ENCODE data around the gene ARID4A.
"Not testable (repeated sequence)": the region's sequence is repeated elsewhere in the genome, so short reads cannot be mapped to it uniquely, and the experiment has no call there.

Gene ARID4A

GRCh38 chr14:58298477-58299400 lies at the start of gene ARID4A:
Gene ARID4A, plus strand, starts transcription at chr14:58298555. Its CDS starts 1,300 bp downstream, at chr14:58299855.
- DNase-seq (peak; percentile 50), ATAC-seq (replicated peaks) (peak; percentile 35)
- Mint-ChIP-seq H3K27ac (no peak within 1 kb of the TSS), H3K36me3 (peaks cover 26 to 29% of the 10 kb centered on the region in 2 donors), H3K9me3 (no peaks in the 10 kb centered on the region), H3K4me1 (peaks cover 10 to 13% of the 10 kb centered on the region in 2 donors), H3K27me3 (no peaks in the 10 kb centered on the region), H3K4me3 (no peak within 1 kb of the TSS)

- DNase-seq = no peak
- Mint-ChIP-seq H3K4me1 (peaks cover 15 to 30% of the 10 kb centered on the region in 2 donors), H3K27me3 (no peaks in the 10 kb centered on the region), H3K27ac (no peak overlapping the region), H3K4me3 (no peak overlapping the region), H3K9me3 (no peaks in the 10 kb centered on the region), H3K36me3 (peaks cover 19 to 37% of the 10 kb centered on the region in 2 donors)
- ATAC-seq (replicated peaks) = no peak
These were observed 48.7 kb upstream of the ARID4A start for GRCh38 chr14:58249611-58250010.

- DNase-seq (no peak), ATAC-seq (replicated peaks) (no peak)
- Mint-ChIP-seq H3K9me3 (no peaks in the 10 kb centered on the region), H3K4me3 (no peak overlapping the region), H3K27ac (no peak overlapping the region), H3K27me3 (no peaks in the 10 kb centered on the region), H3K36me3 (peaks cover 26 to 36% of the 10 kb centered on the region in 2 donors), H3K4me1 (peaks cover 4 to 7% of the 10 kb centered on the region in 2 donors)
These were observed 40.2 kb upstream of the ARID4A start for GRCh38 chr14:58258156-58258555.

- H3K9me3 Mint-ChIP-seq; H3K4me3 Mint-ChIP-seq; ATAC-seq (replicated peaks); DNase-seq; H3K27me3 Mint-ChIP-seq: not testable (repeated sequence)
- H3K36me3 Mint-ChIP-seq = peaks cover 33 to 47% of the 10 kb centered on the region in 2 donors
- H3K27ac Mint-ChIP-seq = peak overlapping the region; percentile 56
- H3K4me1 Mint-ChIP-seq = peaks cover 10 to 25% of the 10 kb centered on the region in 2 donors
These were observed 36.4 kb upstream of the ARID4A start for GRCh38 chr14:58262005-58262404.

GRCh38 chr14:58265401-58265800 lies 33.0 kb upstream of the ARID4A start:
- ATAC-seq (replicated peaks) = peak in 1 of 2 donors; percentile 48
- Mint-ChIP-seq H3K4me3 (no peak overlapping the region), H3K9me3 (no peaks in the 10 kb centered on the region), H3K27me3 (no peaks in the 10 kb centered on the region), H3K27ac (no peak overlapping the region), H3K36me3 (peaks cover 26 to 43% of the 10 kb centered on the region in 2 donors), H3K4me1 (peaks cover 6 to 18% of the 10 kb centered on the region in 2 donors)
- DNase-seq = no peak

- Mint-ChIP-seq H3K27me3 (no peaks in the 10 kb centered on the region), H3K27ac (peak overlapping the region; percentile 54), H3K9me3 (no peaks in the 10 kb centered on the region), H3K4me3 (no peak overlapping the region), H3K36me3 (peaks cover 23 to 51% of the 10 kb centered on the region in 2 donors), H3K4me1 (peaks cover 7 to 24% of the 10 kb centered on the region in 2 donors)
- ATAC-seq (replicated peaks) (peak in 1 of 2 donors; percentile 45), DNase-seq (no peak)
These were observed 27.7 kb upstream of the ARID4A start for GRCh38 chr14:58270628-58271027.

- H3K27me3 Mint-ChIP-seq = no peaks in the 10 kb centered on the region
- DNase-seq (no peak), ATAC-seq (replicated peaks) (no peak)
- H3K4me1 Mint-ChIP-seq = peaks cover 10 to 23% of the 10 kb centered on the region in 2 donors
- no peak overlapping the region for H3K27ac Mint-ChIP-seq
- peaks cover 15 to 40% of the 10 kb centered on the region in 2 donors for H3K36me3 Mint-ChIP-seq
- no peaks in the 10 kb centered on the region for H3K9me3 Mint-ChIP-seq
- H3K4me3 Mint-ChIP-seq = no peak overlapping the region
These were observed 25.6 kb upstream of the ARID4A start for GRCh38 chr14:58272588-58273372.

GRCh38 chr14:58274881-58275280 lies 23.5 kb upstream of the ARID4A start:
- Mint-ChIP-seq H3K9me3 (no peaks in the 10 kb centered on the region), H3K4me1 (peaks cover 10 to 37% of the 10 kb centered on the region in 2 donors), H3K27me3 (no peaks in the 10 kb centered on the region), H3K36me3 (peaks cover 19 to 49% of the 10 kb centered on the region in 2 donors), H3K27ac (peak overlapping the region; percentile 85), H3K4me3 (no peak overlapping the region)
- DNase-seq (no peak), ATAC-seq (replicated peaks) (no peak)

GRCh38 chr14:58275527-58276190 lies 22.7 kb upstream of the ARID4A start:
- Mint-ChIP-seq H3K27me3 (no peaks in the 10 kb centered on the region), H3K4me3 (peak overlapping the region in 1 of 2 donors; percentile 34), H3K9me3 (peaks cover 0 to 1% of the 10 kb centered on the region in 2 donors), H3K4me1 (peaks cover 12 to 44% of the 10 kb centered on the region in 2 donors), H3K27ac (peak overlapping the region; percentile 85), H3K36me3 (peaks cover 21 to 49% of the 10 kb centered on the region in 2 donors)
- DNase-seq (no peak), ATAC-seq (replicated peaks) (no peak)

- no peak overlapping the region for H3K27ac Mint-ChIP-seq
- H3K4me1 Mint-ChIP-seq = peaks cover 16 to 50% of the 10 kb centered on the region in 2 donors
- no peak overlapping the region for H3K4me3 Mint-ChIP-seq
- peaks cover 25 to 51% of the 10 kb centered on the region in 2 donors for H3K36me3 Mint-ChIP-seq
- no peak for ATAC-seq (replicated peaks)
- peaks cover 0 to 1% of the 10 kb centered on the region in 2 donors for H3K9me3 Mint-ChIP-seq
- H3K27me3 Mint-ChIP-seq = no peaks in the 10 kb centered on the region
- DNase-seq = no peak
These were observed 22.1 kb upstream of the ARID4A start for GRCh38 chr14:58276208-58276607.

- peaks cover 0 to 1% of the 10 kb centered on the region in 2 donors for H3K9me3 Mint-ChIP-seq
- no peak overlapping the region for H3K4me3 Mint-ChIP-seq
- peaks cover 26 to 70% of the 10 kb centered on the region in 2 donors for H3K4me1 Mint-ChIP-seq
- ATAC-seq (replicated peaks) (no peak), DNase-seq (no peak)
- no peaks in the 10 kb centered on the region for H3K27me3 Mint-ChIP-seq
- H3K36me3 Mint-ChIP-seq = peaks cover 30 to 55% of the 10 kb centered on the region in 2 donors
- no peak overlapping the region for H3K27ac Mint-ChIP-seq
These were observed 20.2 kb upstream of the ARID4A start for GRCh38 chr14:58278177-58278576.

- ATAC-seq (replicated peaks) (peak; percentile 96 to 97), DNase-seq (peak; percentile 38)
- H3K36me3 Mint-ChIP-seq = peaks cover 32 to 54% of the 10 kb centered on the region in 2 donors
- peak overlapping the region; percentile 72 to 73 for H3K4me3 Mint-ChIP-seq
- no peaks in the 10 kb centered on the region for H3K27me3 Mint-ChIP-seq
- H3K9me3 Mint-ChIP-seq = peaks cover 0 to 1% of the 10 kb centered on the region in 2 donors
- H3K27ac Mint-ChIP-seq = peak overlapping the region; percentile 96
- peaks cover 25 to 59% of the 10 kb centered on the region in 2 donors for H3K4me1 Mint-ChIP-seq
These were observed 17.2 kb upstream of the ARID4A start for GRCh38 chr14:58280954-58281787.

- ATAC-seq (replicated peaks) (no peak), DNase-seq (no peak)
- Mint-ChIP-seq H3K27ac (peak overlapping the region; percentile 96), H3K4me1 (peaks cover 23 to 59% of the 10 kb centered on the region in 2 donors), H3K27me3 (no peaks in the 10 kb centered on the region), H3K4me3 (peak overlapping the region; percentile 6 to 43), H3K9me3 (peaks cover 0 to 1% of the 10 kb centered on the region in 2 donors), H3K36me3 (peaks cover 34 to 54% of the 10 kb centered on the region in 2 donors)
These were observed 16.4 kb upstream of the ARID4A start for GRCh38 chr14:58281969-58282368.

Measured in stimulated activated naive B cell treated with anti-CD40 and anti-IgM and Interleukin-4, amounts not matched to agents 10 μg/mL and 1 μg/mL and 100 μg/mL, for 72 hours (primary cell).